Measurements from ENCODE around the gene WNT11. TPM values are rescaled to one million over a fixed set of nuclear protein-coding genes. Genes with fewer than 3 reads are reported as not detected.

WNT11 gene
- polyA plus RNA-seq, 1 donor from 2014 or later, result 2.3 TPM

DNA sequence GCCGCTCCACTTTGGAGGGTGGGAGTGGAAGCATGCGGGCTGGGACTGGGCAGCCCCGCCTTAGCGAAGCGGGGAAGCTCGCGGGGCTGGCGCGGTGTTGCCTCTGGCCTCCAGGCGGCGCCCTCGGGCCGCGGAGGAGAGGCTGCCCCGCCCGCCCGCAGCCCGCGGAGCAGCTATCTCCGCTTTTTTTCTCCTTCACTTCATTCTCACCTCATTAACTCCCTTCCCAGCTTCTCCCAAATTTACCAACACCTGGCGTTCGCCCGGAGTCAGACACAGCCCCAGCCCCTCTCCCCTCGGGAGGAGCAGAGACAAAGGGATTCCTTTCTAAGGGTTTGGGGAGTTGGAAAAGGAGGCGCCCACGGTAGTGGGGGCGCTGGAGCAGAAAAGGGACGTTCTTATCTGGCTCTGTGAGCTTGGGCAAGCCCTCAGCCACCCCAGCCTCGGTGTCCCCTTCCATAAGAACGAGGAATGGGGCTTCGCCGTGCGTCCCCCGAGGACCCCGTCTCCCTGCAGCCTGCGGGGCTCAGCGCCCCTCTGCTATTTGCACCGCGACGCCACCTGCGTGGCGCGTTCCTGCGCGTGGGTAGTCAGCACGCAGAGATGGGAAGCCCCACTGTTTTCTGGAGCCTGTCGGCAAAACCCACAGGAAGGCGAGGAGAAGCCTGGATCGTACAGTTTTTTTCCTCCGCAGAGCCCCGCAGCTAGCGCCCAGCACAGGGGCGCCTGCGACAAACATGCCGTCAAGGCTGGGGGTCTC is 1.5 kb upstream of the WNT11 start:
- Histone ChIP-seq H3F3A (ENCODE audit: insufficient read depth, low read length, poor library complexity, severe bottlenecking) (no peaks in the 10 kb centered on the region), H3K4me3 (ENCODE audit: low read length) (peak overlapping the region; percentile 73), H2AFZ (ENCODE audit: low read depth, low read length) (no peak overlapping the region), H3K9me3 (ENCODE audit: low read length) (no peaks in the 10 kb centered on the region), H3K36me3 (ENCODE audit: insufficient read depth, low read length) (no peaks in the 10 kb centered on the region), H3K4me2 (ENCODE audit: low read length) (peak overlapping the region; percentile 40), H3K79me2 (replicated peaks; ENCODE audit: insufficient read depth, low read length) (no peaks in the 10 kb centered on the region), H3K27me3 (ENCODE audit: insufficient read depth, low read depth, low read length) (peaks cover 95% of the 10 kb centered on the region), H4K20me1 (ENCODE audit: insufficient read depth) (no peaks in the 10 kb centered on the region), H3K9me2 (ENCODE audit: insufficient read depth, low read length) (no peaks in the 10 kb centered on the region), H3K27ac (ENCODE audit: low read length) (no peak overlapping the region), H3K9ac (ENCODE audit: low read length) (peak overlapping the region; percentile 42)
- TF ChIP-seq SMC3 (conservative IDR thresholded peaks at IDR 0.05; ENCODE audit: poor library complexity) (peak; percentile 83), MXI1 (conservative IDR thresholded peaks at IDR 0.05; ENCODE audit: poor library complexity, severe bottlenecking) (no peak), RAD21 (conservative IDR thresholded peaks at IDR 0.05) (peak; percentile 78), EZH2 (IDR thresholded peaks at IDR 0.05; ENCODE audit: borderline replicate concordance, insufficient read depth, low read length, poor library complexity, severe bottlenecking) (peak; percentile 52)
- TF ChIP-seq, protein P1, sequence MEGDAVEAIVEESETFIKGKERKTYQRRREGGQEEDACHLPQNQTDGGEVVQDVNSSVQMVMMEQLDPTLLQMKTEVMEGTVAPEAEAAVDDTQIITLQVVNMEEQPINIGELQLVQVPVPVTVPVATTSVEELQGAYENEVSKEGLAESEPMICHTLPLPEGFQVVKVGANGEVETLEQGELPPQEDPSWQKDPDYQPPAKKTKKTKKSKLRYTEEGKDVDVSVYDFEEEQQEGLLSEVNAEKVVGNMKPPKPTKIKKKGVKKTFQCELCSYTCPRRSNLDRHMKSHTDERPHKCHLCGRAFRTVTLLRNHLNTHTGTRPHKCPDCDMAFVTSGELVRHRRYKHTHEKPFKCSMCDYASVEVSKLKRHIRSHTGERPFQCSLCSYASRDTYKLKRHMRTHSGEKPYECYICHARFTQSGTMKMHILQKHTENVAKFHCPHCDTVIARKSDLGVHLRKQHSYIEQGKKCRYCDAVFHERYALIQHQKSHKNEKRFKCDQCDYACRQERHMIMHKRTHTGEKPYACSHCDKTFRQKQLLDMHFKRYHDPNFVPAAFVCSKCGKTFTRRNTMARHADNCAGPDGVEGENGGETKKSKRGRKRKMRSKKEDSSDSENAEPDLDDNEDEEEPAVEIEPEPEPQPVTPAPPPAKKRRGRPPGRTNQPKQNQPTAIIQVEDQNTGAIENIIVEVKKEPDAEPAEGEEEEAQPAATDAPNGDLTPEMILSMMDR (IDR thresholded peaks at IDR 0.05; ENCODE audit: poor library complexity, severe bottlenecking), result peak; percentile 92

DNA sequence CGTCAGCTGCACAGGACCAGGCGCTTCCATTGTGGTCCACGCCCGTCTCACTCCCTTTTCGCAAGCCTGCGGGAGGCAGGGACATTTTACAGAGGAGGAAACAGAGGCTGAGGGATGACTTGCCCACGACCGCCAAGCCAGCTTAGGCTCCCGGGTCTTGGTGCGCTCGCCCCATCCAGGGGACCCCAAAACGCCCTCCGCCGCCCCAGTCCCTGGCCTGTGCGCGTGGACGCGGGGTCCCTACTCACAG is 300 bp downstream of the WNT11 start:
- Histone ChIP-seq H3K27ac (ENCODE audit: low read length) (no peak overlapping the region), H3K9me2 (ENCODE audit: insufficient read depth, low read length) (no peaks in the 10 kb centered on the region), H3K79me2 (replicated peaks; ENCODE audit: insufficient read depth, low read length) (no peaks in the 10 kb centered on the region), H3F3A (ENCODE audit: insufficient read depth, low read length, poor library complexity, severe bottlenecking) (no peaks in the 10 kb centered on the region), H2AFZ (ENCODE audit: low read depth, low read length) (no peak overlapping the region), H3K9me3 (ENCODE audit: low read length) (no peaks in the 10 kb centered on the region), H3K4me2 (ENCODE audit: low read length) (peak overlapping the region; percentile 48), H3K27me3 (ENCODE audit: insufficient read depth, low read depth, low read length) (peaks cover 79% of the 10 kb centered on the region), H3K36me3 (ENCODE audit: insufficient read depth, low read length) (no peaks in the 10 kb centered on the region), H4K20me1 (ENCODE audit: insufficient read depth) (no peaks in the 10 kb centered on the region), H3K9ac (ENCODE audit: low read length) (peak overlapping the region; percentile 34), H3K4me3 (ENCODE audit: low read length) (peak overlapping the region; percentile 73)
- TF ChIP-seq, protein P1 (IDR thresholded peaks at IDR 0.05; ENCODE audit: poor library complexity, severe bottlenecking), result no peak

DNA sequence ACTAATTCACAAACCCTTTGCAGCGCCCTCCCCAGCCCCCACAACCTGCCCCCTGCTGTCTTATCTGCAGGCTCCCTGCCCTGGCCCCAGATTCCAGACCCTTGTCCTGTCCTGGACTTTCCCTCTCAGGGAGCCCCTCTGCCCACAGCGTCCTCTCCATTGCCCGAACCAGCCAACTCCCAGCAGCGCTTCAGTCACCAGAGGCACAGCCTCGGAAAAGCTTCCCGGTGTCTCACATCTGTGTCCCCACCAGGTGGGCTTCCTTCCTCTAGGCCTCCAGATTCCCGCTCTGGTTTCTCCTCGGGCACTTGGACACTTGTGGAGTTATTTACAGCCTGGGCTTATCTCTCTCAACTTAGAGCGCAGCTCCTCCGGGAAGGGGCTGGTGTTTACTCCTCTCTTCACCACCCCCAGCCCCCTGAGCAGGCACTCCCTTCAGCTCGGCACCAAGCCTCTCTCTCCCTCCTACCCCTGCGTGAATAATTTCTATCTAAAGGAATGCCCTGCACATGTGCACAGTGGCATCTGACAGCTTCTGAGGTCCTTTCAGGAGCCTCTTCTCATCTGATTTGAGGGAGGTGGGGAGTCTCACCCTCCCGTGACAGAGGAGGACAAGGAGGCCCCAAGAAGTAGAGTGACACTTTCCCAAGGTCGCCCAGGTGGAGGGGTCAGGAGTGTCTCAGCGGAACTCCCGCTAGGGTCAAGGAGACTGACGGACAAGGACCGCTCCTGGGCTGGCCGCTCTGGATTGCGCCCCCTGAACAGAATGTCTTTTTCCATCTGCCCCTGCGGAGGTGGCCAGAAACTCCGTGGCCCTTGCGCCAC is 838 bp downstream of the WNT11 start:
- Histone ChIP-seq H3K9me3 (ENCODE audit: low read length) (no peaks in the 10 kb centered on the region), H3K4me2 (ENCODE audit: low read length) (peak overlapping the region; percentile 48), H4K20me1 (ENCODE audit: insufficient read depth) (no peaks in the 10 kb centered on the region), H3K4me3 (ENCODE audit: low read length) (peak overlapping the region; percentile 73), H3K27ac (ENCODE audit: low read length) (no peak overlapping the region), H3K9me2 (ENCODE audit: insufficient read depth, low read length) (no peaks in the 10 kb centered on the region), H3K9ac (ENCODE audit: low read length) (no peak overlapping the region), H3F3A (ENCODE audit: insufficient read depth, low read length, poor library complexity, severe bottlenecking) (no peaks in the 10 kb centered on the region), H3K79me2 (replicated peaks; ENCODE audit: insufficient read depth, low read length) (no peaks in the 10 kb centered on the region), H2AFZ (ENCODE audit: low read depth, low read length) (no peak overlapping the region), H3K27me3 (ENCODE audit: insufficient read depth, low read depth, low read length) (peaks cover 74% of the 10 kb centered on the region), H3K36me3 (ENCODE audit: insufficient read depth, low read length) (no peaks in the 10 kb centered on the region)
- TF ChIP-seq MXI1 (conservative IDR thresholded peaks at IDR 0.05; ENCODE audit: poor library complexity, severe bottlenecking) (no peak), POLR2AphosphoS5 (IDR thresholded peaks at IDR 0.05) (no peak), EP300 (conservative IDR thresholded peaks at IDR 0.05; ENCODE audit: poor library complexity, severe bottlenecking) (no peak), EZH2 (IDR thresholded peaks at IDR 0.05; ENCODE audit: borderline replicate concordance, insufficient read depth, low read length, poor library complexity, severe bottlenecking) (no peak), SMC3 (conservative IDR thresholded peaks at IDR 0.05; ENCODE audit: poor library complexity) (no peak), RAD21 (conservative IDR thresholded peaks at IDR 0.05) (no peak), TAF1 (IDR thresholded peaks at IDR 0.05; ENCODE audit: low read depth) (no peak)
- TF ChIP-seq, protein P2, sequence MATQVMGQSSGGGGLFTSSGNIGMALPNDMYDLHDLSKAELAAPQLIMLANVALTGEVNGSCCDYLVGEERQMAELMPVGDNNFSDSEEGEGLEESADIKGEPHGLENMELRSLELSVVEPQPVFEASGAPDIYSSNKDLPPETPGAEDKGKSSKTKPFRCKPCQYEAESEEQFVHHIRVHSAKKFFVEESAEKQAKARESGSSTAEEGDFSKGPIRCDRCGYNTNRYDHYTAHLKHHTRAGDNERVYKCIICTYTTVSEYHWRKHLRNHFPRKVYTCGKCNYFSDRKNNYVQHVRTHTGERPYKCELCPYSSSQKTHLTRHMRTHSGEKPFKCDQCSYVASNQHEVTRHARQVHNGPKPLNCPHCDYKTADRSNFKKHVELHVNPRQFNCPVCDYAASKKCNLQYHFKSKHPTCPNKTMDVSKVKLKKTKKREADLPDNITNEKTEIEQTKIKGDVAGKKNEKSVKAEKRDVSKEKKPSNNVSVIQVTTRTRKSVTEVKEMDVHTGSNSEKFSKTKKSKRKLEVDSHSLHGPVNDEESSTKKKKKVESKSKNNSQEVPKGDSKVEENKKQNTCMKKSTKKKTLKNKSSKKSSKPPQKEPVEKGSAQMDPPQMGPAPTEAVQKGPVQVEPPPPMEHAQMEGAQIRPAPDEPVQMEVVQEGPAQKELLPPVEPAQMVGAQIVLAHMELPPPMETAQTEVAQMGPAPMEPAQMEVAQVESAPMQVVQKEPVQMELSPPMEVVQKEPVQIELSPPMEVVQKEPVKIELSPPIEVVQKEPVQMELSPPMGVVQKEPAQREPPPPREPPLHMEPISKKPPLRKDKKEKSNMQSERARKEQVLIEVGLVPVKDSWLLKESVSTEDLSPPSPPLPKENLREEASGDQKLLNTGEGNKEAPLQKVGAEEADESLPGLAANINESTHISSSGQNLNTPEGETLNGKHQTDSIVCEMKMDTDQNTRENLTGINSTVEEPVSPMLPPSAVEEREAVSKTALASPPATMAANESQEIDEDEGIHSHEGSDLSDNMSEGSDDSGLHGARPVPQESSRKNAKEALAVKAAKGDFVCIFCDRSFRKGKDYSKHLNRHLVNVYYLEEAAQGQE (IDR thresholded peaks at IDR 0.05; ENCODE audit: borderline replicate concordance), result no peak
- TF ChIP-seq, protein P1 (IDR thresholded peaks at IDR 0.05; ENCODE audit: poor library complexity, severe bottlenecking), result no peak
